GM21526 (cell line): ENCODE measurements around the gene KIAA0232.

Experiments used
- ATAC-seq: cut with Tn5 transposase; IDR thresholded peaks from one replicate; pipeline ENCODE4 v1.9.1; 2021; ENCODE audit warnings: moderate library complexity; ENCODE audit not compliant: unreplicated experiment, low FRiP score

KIAA0232 gene

GRCh38 chr4:6932475-6932874 lies 149.9 kb downstream of the KIAA0232 start:
- ATAC-seq: no peak

GRCh38 chr4:6932918-6933317 lies 150.4 kb downstream of the KIAA0232 start:
- no peak for ATAC-seq
